HL-60 (cell line): ENCODE results near the gene IFT25.
"Not testable (repeated sequence)": the region's sequence is repeated elsewhere in the genome, so short reads cannot be mapped to it uniquely, and the experiment has no call there.

Source experiments
- DNase-seq, 2 experiments: peaks; one replicate each; pipeline ENCODE4 v3.0.0-alpha.2; 2010 to 2020; ENCODE audit warnings: low read depth in 1 of 2, low spot score in 1 of 2
- H3K27ac ChIP-seq: fragments of 250-450 bp; sonication (Bioruptor Pico); replicated peaks from 2 replicates; pipeline ENCODE4 v1.5.1; 2020; ENCODE audit warnings: mild to moderate bottlenecking, moderate library complexity
- H3K27me3 ChIP-seq: fragments of 250-450 bp; sonication (Bioruptor Pico); 2 replicates; pipeline ENCODE4 v1.5.1; 2021; ENCODE audit warnings: mild to moderate bottlenecking, moderate library complexity; ENCODE audit not compliant: insufficient read depth, poor library complexity, severe bottlenecking
- H3K4me3 ChIP-seq: replicated peaks from 2 replicates; pipeline ENCODE4 v1.5.1; 2011; ENCODE audit warnings: mild to moderate bottlenecking, control low read depth, low read length; ENCODE audit not compliant: insufficient read depth
- CTCF ChIP-seq: IDR thresholded peaks from one replicate; pipeline ENCODE4 v1.5.1; 2011; ENCODE audit warnings: low read length, control low read depth, inconsistent platforms; ENCODE audit not compliant: insufficient read depth
- GABPA ChIP-seq: IDR thresholded peaks from 2 replicates; pipeline ENCODE4 v1.6.1; 2012; ENCODE audit warnings: low read depth
- POLR2AphosphoS5 ChIP-seq: IDR thresholded peaks from 2 replicates; pipeline ENCODE4 v1.6.1; 2012; ENCODE audit warnings: low read depth
- REST ChIP-seq: IDR thresholded peaks from 2 replicates; pipeline ENCODE4 v1.6.1; 2012; ENCODE audit warnings: low read depth; ENCODE audit not compliant: insufficient replicate concordance
- SPI1 ChIP-seq: IDR thresholded peaks from 2 replicates; pipeline ENCODE4 v1.6.1; 2012; ENCODE audit warnings: low read depth, mild to moderate bottlenecking, borderline replicate concordance
- long read RNA-seq: library from polyadenylated mRNA; unstranded; transcript quantifications from one replicate; pipeline ENCODE4 v2.0.0, GENCODE V29; 2020

Gene IFT25
- long read RNA-seq, transcript HSPB11-201 (6 exons, 915 nt) = major isoform, 6 of 24 reads
- long read RNA-seq, partial matches to known transcripts = 4 of 24 reads
- long read RNA-seq, other reads (novel, unspliced or antisense) = 13 of 24 reads

- DNase-seq = peak; percentile 85 to 95
- TF ChIP-seq SPI1 = no peak
- peak; percentile 42; the same call in 1 of the 2 replicates for TF ChIP-seq POLR2AphosphoS5
- H3K4me3 ChIP-seq = peak within 1 kb of the TSS; percentile 92
- peak within 1 kb of the TSS; percentile 77 for H3K27ac ChIP-seq
- H3K27me3 ChIP-seq = no peaks in the 10 kb centered on the region
Observed at GRCh38 chr1:53945433-53946251, at the start of gene IFT25. TSS of gene IFT25 (minus strand) at chr1:53945699. CDS start at chr1:53940082, 5,617 bp downstream.

- H3K27me3 ChIP-seq, H3K27ac ChIP-seq, H3K4me3 ChIP-seq, DNase-seq: not testable (repeated sequence)
Observed at GRCh38 chr1:53994516-53994915, 49.0 kb upstream of the IFT25 start.

- Histone ChIP-seq H3K4me3 (no peak overlapping the region), H3K27me3 (no peaks in the 10 kb centered on the region), H3K27ac (no peak overlapping the region)
- no peak for DNase-seq
- TF ChIP-seq REST = no peak
- no peak for TF ChIP-seq GABPA
- TF ChIP-seq SPI1 = no peak
- TF ChIP-seq POLR2AphosphoS5 = no peak
- no peak for TF ChIP-seq CTCF
Observed at GRCh38 chr1:53992085-53992874, 46.8 kb upstream of the IFT25 start.

- no peak overlapping the region for H3K4me3 ChIP-seq
- TF ChIP-seq POLR2AphosphoS5 (no peak), REST (no peak), GABPA (no peak), CTCF (no peak), SPI1 (no peak)
- no peak for DNase-seq
- no peak overlapping the region for H3K27ac ChIP-seq
- H3K27me3 ChIP-seq = no peaks in the 10 kb centered on the region
Observed at GRCh38 chr1:53987880-53988279, 42.4 kb upstream of the IFT25 start.
